Neural cell (in vitro differentiated cells): ENCODE measurements around the gene NCK1.

Source experiments
- EP300 ChIP-seq: fragments of 450-650 bp; conservative IDR thresholded peaks from 2 replicates; pipeline ENCODE4 v1.6.1; 2014; ENCODE audit warnings: antibody characterized with exemption, mild to moderate bottlenecking, moderate library complexity; ENCODE audit not compliant: poor library complexity, severe bottlenecking
- MXI1 ChIP-seq: fragments of 450-650 bp; conservative IDR thresholded peaks from 2 replicates; pipeline ENCODE4 v1.6.1; 2014; ENCODE audit warnings: antibody characterized with exemption, mild to moderate bottlenecking; ENCODE audit not compliant: poor library complexity, severe bottlenecking
- POLR2AphosphoS5 ChIP-seq: IDR thresholded peaks from 2 replicates; pipeline ENCODE4 v1.6.1; 2012

- TF ChIP-seq POLR2AphosphoS5 (no peak), EP300 (no peak), MXI1 (no peak)
Observed at GRCh38 chr3:136856665-136857064, 5.3 kb upstream of the NCK1 start.
